Epithelial cell of esophagus (primary cell): ENCODE measurements around the gene NOTCH2.

Experiments used
- DNase-seq: peaks from one replicate; pipeline ENCODE4 v3.0.0; 2010; ENCODE audit warnings: low read depth
- H3K4me3 ChIP-seq: 2 replicates; pipeline ENCODE4 v1.5.1; 2011; ENCODE audit warnings: mild to moderate bottlenecking, low read length, control low read depth
- TF ChIP-seq, protein P1 (sequence below): IDR thresholded peaks from 2 replicates; pipeline ENCODE4 v1.5.1; 2011; ENCODE audit warnings: low read depth, mild to moderate bottlenecking, low read length, control low read depth, inconsistent platforms; ENCODE audit not compliant: insufficient read depth; ENCODE audit errors: missing control alignments

NOTCH2 gene

DNA sequence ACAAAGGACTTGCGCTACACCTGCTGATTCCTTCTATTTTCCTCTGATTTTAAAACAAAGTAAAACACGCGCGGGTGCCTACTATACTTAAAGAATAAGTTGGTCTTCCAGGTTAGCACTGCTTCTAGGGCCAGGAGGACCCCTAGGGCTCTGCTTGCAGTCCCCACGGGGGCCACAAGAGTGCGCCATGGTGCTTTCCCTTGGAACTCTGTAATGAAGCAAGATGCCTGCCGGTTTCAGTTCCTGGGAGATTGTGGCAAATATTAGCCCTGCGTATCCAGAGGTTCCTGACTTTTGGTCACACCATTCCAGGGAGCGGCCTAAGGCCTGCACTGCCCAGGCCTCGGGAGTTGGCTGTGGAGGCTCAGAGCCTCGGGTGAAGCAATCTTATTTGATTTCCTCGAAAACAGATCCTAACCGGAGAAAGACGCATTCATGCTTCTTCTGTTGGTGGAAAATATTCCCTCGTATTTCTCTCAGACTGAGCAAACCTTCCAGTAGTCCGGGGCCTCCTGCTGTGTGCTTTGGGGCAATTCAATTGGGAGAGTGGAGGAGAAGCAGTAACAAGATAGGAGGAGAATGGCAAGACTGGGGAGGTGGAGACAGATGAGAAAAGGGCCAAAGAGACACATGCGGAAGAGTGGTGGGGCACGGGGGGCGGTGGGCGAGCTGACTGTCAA lies 198.4 kb downstream of the NOTCH2 start:
- TF ChIP-seq, protein P1, sequence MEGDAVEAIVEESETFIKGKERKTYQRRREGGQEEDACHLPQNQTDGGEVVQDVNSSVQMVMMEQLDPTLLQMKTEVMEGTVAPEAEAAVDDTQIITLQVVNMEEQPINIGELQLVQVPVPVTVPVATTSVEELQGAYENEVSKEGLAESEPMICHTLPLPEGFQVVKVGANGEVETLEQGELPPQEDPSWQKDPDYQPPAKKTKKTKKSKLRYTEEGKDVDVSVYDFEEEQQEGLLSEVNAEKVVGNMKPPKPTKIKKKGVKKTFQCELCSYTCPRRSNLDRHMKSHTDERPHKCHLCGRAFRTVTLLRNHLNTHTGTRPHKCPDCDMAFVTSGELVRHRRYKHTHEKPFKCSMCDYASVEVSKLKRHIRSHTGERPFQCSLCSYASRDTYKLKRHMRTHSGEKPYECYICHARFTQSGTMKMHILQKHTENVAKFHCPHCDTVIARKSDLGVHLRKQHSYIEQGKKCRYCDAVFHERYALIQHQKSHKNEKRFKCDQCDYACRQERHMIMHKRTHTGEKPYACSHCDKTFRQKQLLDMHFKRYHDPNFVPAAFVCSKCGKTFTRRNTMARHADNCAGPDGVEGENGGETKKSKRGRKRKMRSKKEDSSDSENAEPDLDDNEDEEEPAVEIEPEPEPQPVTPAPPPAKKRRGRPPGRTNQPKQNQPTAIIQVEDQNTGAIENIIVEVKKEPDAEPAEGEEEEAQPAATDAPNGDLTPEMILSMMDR: peak; percentile 98
- peak; percentile 70 for DNase-seq
- H3K4me3 ChIP-seq: no peak overlapping the region

DNA sequence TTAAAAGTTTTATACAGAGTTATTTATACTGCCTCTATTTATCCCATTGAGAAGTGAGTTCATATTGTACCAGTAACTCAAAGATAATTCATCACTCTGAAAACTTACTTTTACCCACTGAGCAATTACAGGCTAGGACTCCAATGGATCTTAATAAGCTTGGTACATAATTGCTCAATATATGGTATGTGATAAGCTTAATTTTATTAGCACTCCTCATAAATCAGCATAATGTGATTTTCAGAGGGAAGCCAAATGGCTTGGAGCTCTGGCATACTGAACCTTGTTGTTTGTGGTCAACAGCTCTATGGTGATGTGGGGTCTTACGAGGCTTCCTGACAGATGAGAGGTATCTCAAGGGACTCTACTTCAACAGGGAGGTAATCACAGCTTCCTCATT lies 199.5 kb downstream of the NOTCH2 start:
- TF ChIP-seq, protein P1: no peak
- DNase-seq: no peak
- H3K4me3 ChIP-seq: no peak overlapping the region

DNA sequence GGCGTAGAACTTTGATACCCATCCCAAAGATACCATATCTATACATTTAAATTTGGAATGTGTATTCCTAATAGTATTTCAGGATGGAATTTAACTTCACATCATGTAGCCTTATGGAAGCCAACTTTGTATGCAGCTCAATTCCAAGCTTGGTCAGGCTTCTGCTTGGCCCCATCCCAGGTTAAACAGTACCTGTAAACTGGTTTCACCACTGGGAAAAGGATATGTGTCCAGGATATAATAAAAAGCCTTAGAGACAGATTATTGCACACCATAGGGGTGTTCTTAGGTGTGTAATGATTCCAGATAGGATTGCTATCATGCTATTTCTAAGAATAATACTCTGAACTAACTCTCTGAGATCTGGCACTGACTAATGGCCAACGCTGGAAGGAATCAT lies 201.3 kb downstream of the NOTCH2 start:
- TF ChIP-seq, protein P1: no peak
- no peak overlapping the region for H3K4me3 ChIP-seq
- DNase-seq: no peak

DNA sequence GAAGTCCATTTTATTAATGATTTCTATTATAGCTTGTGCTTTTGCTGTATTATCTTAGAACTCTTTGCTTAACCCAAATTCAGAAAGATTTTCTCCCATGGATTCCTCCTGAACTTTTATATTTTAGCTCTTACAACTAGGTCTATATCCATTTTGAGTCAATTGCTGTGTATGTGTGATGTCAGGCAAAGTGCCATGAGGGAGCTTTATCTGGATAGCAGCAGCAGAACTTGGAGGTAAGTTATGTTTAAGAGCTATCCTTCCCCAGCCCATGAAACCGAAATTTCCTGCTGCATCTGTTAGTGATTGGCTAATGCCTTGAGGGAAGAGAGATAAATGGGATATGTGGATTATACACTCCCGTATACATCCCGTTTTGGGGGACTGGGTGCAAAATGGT lies 203.0 kb downstream of the NOTCH2 start:
- TF ChIP-seq, protein P1: no peak
- H3K4me3 ChIP-seq: no peak overlapping the region
- no peak for DNase-seq

DNA sequence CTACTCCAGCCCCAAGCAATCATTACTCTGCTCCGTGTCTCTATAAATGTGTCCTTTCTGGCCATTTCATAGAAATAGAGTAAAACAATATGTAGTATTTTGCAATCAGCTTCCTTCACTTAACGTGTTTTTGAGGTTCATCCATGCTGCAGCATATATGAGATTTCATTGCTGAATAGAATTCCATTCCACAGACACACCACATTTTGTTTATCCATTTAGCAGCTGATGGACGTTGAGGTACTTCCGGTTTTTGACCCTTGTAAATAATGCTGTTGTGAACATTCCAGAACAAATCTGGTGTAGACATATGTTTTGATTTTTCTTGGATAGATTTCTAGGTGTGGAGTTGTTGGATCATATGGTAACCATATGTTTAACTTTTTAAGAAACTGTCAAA lies 203.8 kb downstream of the NOTCH2 start:
- no peak overlapping the region for H3K4me3 ChIP-seq
- no peak for DNase-seq
- TF ChIP-seq, protein P1: no peak

DNA sequence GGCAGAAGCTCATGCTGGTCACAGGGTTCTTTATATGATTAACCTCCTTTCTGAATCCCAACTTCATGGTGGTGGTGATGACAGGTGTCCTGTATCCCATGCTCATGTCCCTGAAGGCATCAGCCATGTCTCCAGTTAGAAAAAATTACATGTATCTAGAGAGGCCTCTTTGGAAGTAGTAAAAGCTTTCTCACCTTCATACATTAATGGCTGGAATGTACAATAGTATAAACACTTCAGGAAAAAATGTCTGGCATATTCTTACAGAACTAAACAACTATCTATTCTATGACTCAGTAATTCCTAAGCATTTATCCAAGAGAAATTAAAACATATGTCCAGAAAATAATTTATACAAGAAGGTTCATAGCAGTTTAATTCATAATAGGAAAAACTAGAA lies 207.2 kb downstream of the NOTCH2 start:
- H3K4me3 ChIP-seq: no peak overlapping the region
- DNase-seq: no peak
- TF ChIP-seq, protein P1: no peak
